ENCODE measurements around the gene BBOX1. TPM values are rescaled to one million over a fixed set of nuclear protein-coding genes. Genes with fewer than 3 reads are reported as not detected.

BBOX1 gene
- total and polyA plus RNA-seq, 2 of the 4 experiments (the other 2 are of a cell fraction): not detected

- Histone ChIP-seq H3K9me3 (ENCODE audit: control insufficient read depth, insufficient read depth, low read length) (no peaks in the 10 kb centered on the region), H2BK20ac (ENCODE audit: low read depth, low read length) (no peak overlapping the region), H2BK5ac (ENCODE audit: low read depth, low read length, poor library complexity, severe bottlenecking) (no peak overlapping the region), H2BK120ac (ENCODE audit: low read depth, low read length) (no peak overlapping the region), H3K36me3 (ENCODE audit: control insufficient read depth, insufficient read depth, low read length) (no peaks in the 10 kb centered on the region), H3K9ac (ENCODE audit: low read depth, low read length) (no peak overlapping the region), H3K79me1 (ENCODE audit: low read depth in 1 of 2, low read length in 2 of 2) (no peaks in the 10 kb centered on the region), H2BK15ac (ENCODE audit: low read depth, low read length) (no peak overlapping the region), H3K4me3 (ENCODE audit: insufficient read depth, low read depth, low read length) (no peak overlapping the region), H3K4me2 (ENCODE audit: low read depth, low read length) (no peak overlapping the region), H3K4me1 (ENCODE audit: control insufficient read depth, insufficient read depth, low read length) (no peaks in the 10 kb centered on the region), H3K23ac (ENCODE audit: low read depth, low read length) (no peak overlapping the region), H3K18ac (ENCODE audit: low read depth, low read length) (no peak overlapping the region), H3K27me3 (ENCODE audit: control insufficient read depth, insufficient read depth, low read length) (no peaks in the 10 kb centered on the region; the same call in 1 of the 2 replicates), H4K8ac (ENCODE audit: low read depth in 2 of 2, low read length in 2 of 2) (no peak overlapping the region), H3K27ac (ENCODE audit: insufficient read depth, low read length) (no peak overlapping the region), H4K91ac (ENCODE audit: insufficient read depth, low read depth, low read length) (no peak overlapping the region), H4K20me1 (ENCODE audit: insufficient read depth, low read length) (no peaks in the 10 kb centered on the region), H4K5ac (ENCODE audit: low read depth, low read length) (no peak overlapping the region), H2AK9ac (replicated peaks; ENCODE audit: low read depth, low read length, poor library complexity) (no peak overlapping the region), H3K9me1 (ENCODE audit: insufficient read depth, low read length) (no peaks in the 10 kb centered on the region), H2AFZ (replicated peaks; ENCODE audit: low read length, poor library complexity) (no peak overlapping the region), H3K56ac (ENCODE audit: extremely low read depth, insufficient read depth, low read length) (no peak overlapping the region), H3K14ac (replicated peaks; ENCODE audit: low read depth, low read length) (no peak overlapping the region), H2AK5ac (ENCODE audit: low read depth, low read length) (no peak overlapping the region), H3K4ac (ENCODE audit: low read depth, low read length) (no peak overlapping the region)
- no TSS peak for BruUV-seq (replicated peaks)
- in situ Hi-C loops (cut with MboI; ENCODE audit: low sequenced_read_pairs) (no loop called here), intact Hi-C loops (cut with micrococcal nuclease) (no loop called here), dilution Hi-C loops (cut with HindIII; ENCODE audit: low sequenced_read_pairs, unreplicated experiment) (no loop called here)
- ATAC-seq (ENCODE audit: low read depth) (no peak), DNase-seq (no peak)
- POLR2A ChIA-PET (ENCODE audit: unreplicated experiment): no interaction called here
- WGBS, 2 experiments (ENCODE audit: extremely low coverage in 2 of 2, insufficient read length in 1 of 2): no CpG with 5 or more reads among the region's 1 CpG
- CTCF ChIA-PET: interaction anchor here (0.9 kb wide), 1 partner anchor 42 kb away, joined by 3 read pairs; no protein-coding TSS in a partner anchor
- TF ChIP-seq SMC3 (IDR thresholded peaks at IDR 0.05; ENCODE audit: low read depth, low read length): no peak
Observed at GRCh38 chr11:27116684-27117083, 76.1 kb downstream of the BBOX1 start.

All from IMR-90 (cell line).